ENCODE data around the gene STAB1. TPM values are rescaled to one million over a fixed set of nuclear protein-coding genes. Genes with fewer than 3 reads are reported as not detected.

Gene STAB1
- polyA plus RNA-seq, 4 donors: 31.3 to 42.3 (median 38.5) TPM

- no peak for DNase-seq (ENCODE audit: low read depth in 4 of 4, low spot score in 3 of 4)
These were observed 63.3 kb downstream of the STAB1 start for GRCh38 chr3:52558436-52558835.

DNA sequence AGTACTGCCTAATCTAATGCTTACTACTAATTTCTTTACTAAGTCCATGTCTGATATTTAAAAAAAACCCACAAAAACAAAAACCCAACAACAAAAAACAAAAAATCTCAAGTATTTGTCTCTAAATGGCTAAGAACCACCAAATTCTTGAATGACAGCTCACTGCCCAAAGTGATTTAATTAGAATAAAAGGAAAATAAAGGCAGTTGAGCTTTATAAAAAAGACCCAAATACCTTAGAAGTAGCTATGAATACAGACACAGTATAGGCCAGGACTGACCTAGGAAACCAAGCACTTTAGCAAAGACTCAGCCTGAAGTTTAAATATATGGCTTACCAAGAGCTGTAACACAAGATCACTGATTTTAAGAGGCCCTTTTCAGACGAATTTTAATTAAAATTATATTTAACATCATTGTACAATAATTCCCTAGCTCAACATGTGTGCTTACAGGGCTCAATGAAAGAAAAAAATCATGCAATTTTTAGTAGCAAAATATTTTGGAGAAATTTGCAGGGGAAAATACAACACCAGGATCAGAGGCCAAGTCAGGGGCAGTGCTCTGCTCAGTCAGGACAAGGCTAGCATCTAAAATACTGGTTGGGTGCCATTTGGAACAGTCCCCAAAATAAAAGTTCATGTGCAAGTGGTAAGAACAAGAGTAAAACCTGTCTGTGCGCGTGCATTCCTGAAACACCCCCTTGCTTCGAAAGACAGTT is 66.0 kb downstream of the STAB1 start:
- no peak for DNase-seq (ENCODE audit: low read depth in 4 of 4, low spot score in 3 of 4)

GRCh38 chr3:52563984-52564383 is 68.8 kb downstream of the STAB1 start:
- no peak for DNase-seq (ENCODE audit: low read depth in 4 of 4, low spot score in 3 of 4)

- no peak for DNase-seq (ENCODE audit: low read depth in 4 of 4, low spot score in 3 of 4)
These were observed 72.9 kb downstream of the STAB1 start for GRCh38 chr3:52568069-52568468.

- DNase-seq (ENCODE audit: low read depth in 4 of 4, low spot score in 3 of 4): no peak
These were observed 74.9 kb downstream of the STAB1 start for GRCh38 chr3:52570076-52570475.

DNA sequence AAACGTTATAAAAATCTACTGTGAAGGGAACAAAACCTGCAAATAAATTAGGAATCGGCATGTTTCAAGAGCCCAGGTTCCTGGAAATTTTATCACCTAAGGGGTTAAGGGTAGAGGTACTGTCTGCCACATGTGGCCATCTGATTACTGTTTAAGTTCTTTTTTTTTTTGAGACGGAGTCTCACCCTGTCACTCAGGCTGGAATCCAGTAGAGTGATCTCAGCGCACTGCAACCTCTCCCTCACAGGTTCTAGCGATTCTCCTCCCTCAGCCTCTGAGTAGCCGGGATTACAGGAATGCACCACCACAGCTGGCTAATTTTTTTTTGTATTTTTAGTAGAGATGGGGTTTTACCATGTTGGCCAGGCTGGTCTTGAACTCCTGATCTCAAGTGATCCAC is 77.1 kb downstream of the STAB1 start:
- DNase-seq (ENCODE audit: low read depth in 4 of 4, low spot score in 3 of 4): no peak

Other genes with a start within 250 kb of the STAB1 start
- gene PPM1M, start 249.6 kb upstream of the STAB1 start, polyA plus RNA-seq (ENCODE audit: insufficient read length in 4 of 4): 10 to 100 TPM; 17.9 to 20.6 (median 20.1) TPM
- gene WDR82, start 216.7 kb upstream of the STAB1 start, polyA plus RNA-seq (ENCODE audit: insufficient read length in 4 of 4): 100 to 1,000 TPM in 3 of 4 donors, 10 to 100 TPM in 1; 92.9 to 110 (median 106) TPM
- 10 to 100 TPM; 29.6 to 45.1 (median 33.0) TPM for gene GLYCTK, start 207.5 kb upstream of the STAB1 start, polyA plus RNA-seq (ENCODE audit: insufficient read length in 4 of 4)
- 1 to 10 TPM; 7.0 to 10.0 (median 8.3) TPM for gene DNAH1, start 179.0 kb upstream of the STAB1 start, polyA plus RNA-seq (ENCODE audit: insufficient read length in 4 of 4)
- gene BAP1, start 85.3 kb upstream of the STAB1 start, polyA plus RNA-seq (ENCODE audit: insufficient read length in 4 of 4): 10 to 100 TPM; 82.3 to 89.3 (median 84.5) TPM
- gene PHF7, start 84.7 kb upstream of the STAB1 start, polyA plus RNA-seq (ENCODE audit: insufficient read length in 4 of 4): 10 to 100 TPM in 1 of 4 donors, 1 to 10 TPM in 3; 8.0 to 10.4 (median 8.6) TPM
- 10 to 100 TPM; 28.6 to 44.4 (median 33.6) TPM for gene SEMA3G, start 50.2 kb upstream of the STAB1 start, polyA plus RNA-seq (ENCODE audit: insufficient read length in 4 of 4)
- 1 to 10 TPM; 4.3 to 8.2 (median 6.6) TPM for gene TNNC1, start 41.3 kb upstream of the STAB1 start, polyA plus RNA-seq (ENCODE audit: insufficient read length in 4 of 4)
- gene NISCH, start 39.7 kb upstream of the STAB1 start, polyA plus RNA-seq (ENCODE audit: insufficient read length in 4 of 4): 100 to 1,000 TPM in 3 of 4 donors, 10 to 100 TPM in 1; 95.0 to 110 (median 105) TPM
- gene NT5DC2, start 38.5 kb downstream of the STAB1 start, polyA plus RNA-seq (ENCODE audit: insufficient read length in 4 of 4): 100 to 1,000 TPM; 130 to 160 (median 147) TPM
- gene UQCC5, start 41.3 kb downstream of the STAB1 start, polyA plus RNA-seq (ENCODE audit: insufficient read length in 4 of 4): 10 to 100 TPM; 15.2 to 24.7 (median 18.3) TPM
- gene PBRM1, start 190.6 kb downstream of the STAB1 start, polyA plus RNA-seq (ENCODE audit: insufficient read length in 4 of 4): 10 to 100 TPM; 55.6 to 67.0 (median 64.2) TPM
- gene GNL3, start 190.7 kb downstream of the STAB1 start, polyA plus RNA-seq (ENCODE audit: insufficient read length in 4 of 4): 100 to 1,000 TPM in 2 of 4 donors, 10 to 100 TPM in 2; 84.9 to 105 (median 100) TPM
- gene GLT8D1, start 210.5 kb downstream of the STAB1 start, polyA plus RNA-seq (ENCODE audit: insufficient read length in 4 of 4): 100 to 1,000 TPM; 122 to 141 (median 138) TPM
- 100 to 1,000 TPM; 166 to 185 (median 175) TPM for gene SPCS1, start 210.8 kb downstream of the STAB1 start, polyA plus RNA-seq (ENCODE audit: insufficient read length in 4 of 4)

Measured in right renal pelvis (tissue), 4 donors.